Breast epithelium (tissue), 3 donors: ENCODE data around the gene THBS2.

Source experiments
- POLR2A ChIP-seq: fragments of 450-650 bp; IDR thresholded peaks from one replicate; pipeline ENCODE4 v1.6.1; 2016; ENCODE audit warnings: antibody characterized with exemption, mild to moderate bottlenecking, moderate library complexity
- POLR2AphosphoS5 ChIP-seq, 3 donors: sonication (generic); formaldehyde crosslinking; IDR thresholded peaks; one replicate each; pipeline ENCODE4 v1.6.1; 2017; ENCODE audit warnings: antibody characterized with exemption in 3 of 3
- TF ChIP-seq, protein P1 (sequence below), 3 donors: fragments of 450-650 bp; IDR thresholded peaks; one replicate each; pipeline ENCODE4 v1.5.1; 2016 to 2017; ENCODE audit warnings: antibody characterized with exemption in 3 of 3, mild to moderate bottlenecking in 3 of 3, moderate library complexity in 3 of 3

DNA sequence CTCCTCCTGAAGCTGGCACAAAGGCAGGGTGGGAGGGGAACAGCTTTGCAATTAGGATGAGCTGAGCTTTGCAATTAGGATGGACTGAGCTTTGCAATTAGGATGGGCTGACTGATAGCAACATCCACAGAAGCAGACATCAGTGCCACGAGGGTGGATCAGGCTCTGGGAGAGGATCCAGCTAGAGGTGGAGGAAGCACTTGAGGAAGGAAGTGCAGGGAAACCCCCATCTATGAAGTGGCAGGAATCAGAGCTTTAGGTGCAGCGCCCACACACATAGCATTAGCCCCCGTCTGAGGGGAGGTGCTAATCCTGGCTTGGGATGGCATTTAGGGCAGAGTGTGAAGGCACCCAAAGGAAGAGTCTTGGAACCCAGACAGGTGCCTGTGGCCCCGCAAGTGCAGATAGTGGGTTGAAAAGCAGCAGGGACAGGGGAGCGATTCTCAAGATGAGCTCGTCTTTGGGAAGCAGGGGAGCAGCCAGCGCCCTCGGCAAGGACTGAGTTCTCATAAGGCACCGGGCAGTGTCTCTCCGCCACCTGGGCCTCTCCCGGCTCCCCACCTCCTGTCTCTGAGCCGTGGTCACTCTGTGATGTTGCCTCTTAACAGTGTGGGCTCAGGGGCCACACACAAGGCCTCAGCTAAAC lies 12.0 kb upstream of the THBS2 start:
- TF ChIP-seq, protein P1, sequence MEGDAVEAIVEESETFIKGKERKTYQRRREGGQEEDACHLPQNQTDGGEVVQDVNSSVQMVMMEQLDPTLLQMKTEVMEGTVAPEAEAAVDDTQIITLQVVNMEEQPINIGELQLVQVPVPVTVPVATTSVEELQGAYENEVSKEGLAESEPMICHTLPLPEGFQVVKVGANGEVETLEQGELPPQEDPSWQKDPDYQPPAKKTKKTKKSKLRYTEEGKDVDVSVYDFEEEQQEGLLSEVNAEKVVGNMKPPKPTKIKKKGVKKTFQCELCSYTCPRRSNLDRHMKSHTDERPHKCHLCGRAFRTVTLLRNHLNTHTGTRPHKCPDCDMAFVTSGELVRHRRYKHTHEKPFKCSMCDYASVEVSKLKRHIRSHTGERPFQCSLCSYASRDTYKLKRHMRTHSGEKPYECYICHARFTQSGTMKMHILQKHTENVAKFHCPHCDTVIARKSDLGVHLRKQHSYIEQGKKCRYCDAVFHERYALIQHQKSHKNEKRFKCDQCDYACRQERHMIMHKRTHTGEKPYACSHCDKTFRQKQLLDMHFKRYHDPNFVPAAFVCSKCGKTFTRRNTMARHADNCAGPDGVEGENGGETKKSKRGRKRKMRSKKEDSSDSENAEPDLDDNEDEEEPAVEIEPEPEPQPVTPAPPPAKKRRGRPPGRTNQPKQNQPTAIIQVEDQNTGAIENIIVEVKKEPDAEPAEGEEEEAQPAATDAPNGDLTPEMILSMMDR (IDR thresholded peaks at IDR 0.05), result no peak
- TF ChIP-seq POLR2A (no peak), POLR2AphosphoS5 (IDR thresholded peaks at IDR 0.05) (no peak)
